H1 (cell line): ENCODE measurements around the gene ATP2A3. TPM values are rescaled to one million over a fixed set of nuclear protein-coding genes. Genes with fewer than 3 reads are reported as not detected.

Source experiments
- KDM5A ChIP-seq: fragments of 200-600 bp; IDR thresholded peaks from 2 replicates; pipeline ENCODE4 v1.7.1; 2012; ENCODE audit warnings: mild to moderate bottlenecking, low read length, inconsistent platforms, mixed read lengths
- NRF1 ChIP-seq: IDR thresholded peaks from 2 replicates; pipeline ENCODE4 v1.6.1; 2011; ENCODE audit warnings: mild to moderate bottlenecking, low read depth, low read length, improper control_type of control experiment
- SP4 ChIP-seq: IDR thresholded peaks from 2 replicates; pipeline ENCODE4 v1.6.1; 2012; ENCODE audit warnings: low read length, inconsistent platforms
- polyA plus RNA-seq, 7 experiments: library from polyadenylated mRNA; depleted of rRNA in 3 of 7; stranded (reverse) in 5 of 7; unstranded in 2 of 7; fragments of >200 nt in 5 of 7; fragments of 200-250 nt in 2 of 7; gene quantifications; 1 replicate in 5 of 7; 2 replicates in 1 of 7; 4 replicates in 1 of 7; pipeline versions ENCODE4 v1.2.1 to v1.2.3, GENCODE V29; 2011 to 2013; ENCODE audit warnings: missing spikeins in 2 of 7, mixed read lengths in 2 of 7
- total RNA-seq: library from RNA; stranded (reverse); fragmentation: NEBNext Ultra II Directional; extraction: Animal tissue kit (Norgen Biotek cat#: 25700); gene quantifications from 2 replicates; pipeline ENCODE4 v1.2.1, GENCODE V29; 2021
- TF ChIP-seq, protein P1 (sequence below): fragments of 300-600 bp; sonication (generic); IDR thresholded peaks from 2 replicates; pipeline ENCODE4 v1.7.1; 2012; ENCODE audit warnings: low read length, moderate library complexity, mild to moderate bottlenecking, inconsistent platforms; ENCODE audit not compliant: insufficient replicate concordance
- TF ChIP-seq, protein P2 (sequence below): IDR thresholded peaks from 2 replicates; pipeline ENCODE4 v1.6.1; 2012; ENCODE audit warnings: inconsistent platforms
- TF ChIP-seq, protein P3 (sequence below): IDR thresholded peaks from 2 replicates; pipeline ENCODE4 v1.6.1; 2011; ENCODE audit warnings: low read length, improper control_type of control experiment

ATP2A3 gene
- total and polyA plus RNA-seq, 2 of the 8 experiments (the other 6 are each of a cell fraction or from before 2014, with no cell fraction given), result 18.4 to 32.5 TPM

DNA sequence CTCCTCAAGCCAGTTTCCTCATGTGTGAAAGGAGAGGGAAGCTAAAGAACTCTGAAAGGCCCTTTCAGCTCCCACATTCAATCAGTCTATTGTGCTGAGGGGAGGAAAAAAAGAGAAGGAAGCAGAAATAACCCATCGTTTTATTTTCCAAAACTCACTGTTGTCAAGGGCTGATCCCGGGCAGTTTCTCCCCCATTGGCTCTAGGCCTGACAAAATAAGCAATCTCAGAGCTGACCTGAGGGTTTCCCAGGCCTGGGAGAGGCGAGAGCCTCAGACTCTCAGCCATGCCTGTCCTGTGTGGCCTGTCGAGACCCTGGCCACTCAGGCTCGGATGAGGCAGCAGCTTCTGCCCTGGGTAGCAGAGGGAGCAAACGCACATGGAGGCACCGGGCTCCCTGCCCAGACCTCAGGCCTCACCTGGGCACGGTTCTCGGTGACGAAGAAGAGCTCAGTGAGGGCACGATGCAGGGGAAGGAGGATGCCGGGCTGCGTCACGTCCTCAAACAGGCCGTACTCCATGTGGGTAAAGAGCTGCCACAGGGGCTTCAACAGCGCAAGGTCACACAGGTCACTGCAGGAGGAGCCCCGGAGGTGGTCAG lies 45.0 kb upstream of the ATP2A3 start (continued):
- TF ChIP-seq, protein P1, sequence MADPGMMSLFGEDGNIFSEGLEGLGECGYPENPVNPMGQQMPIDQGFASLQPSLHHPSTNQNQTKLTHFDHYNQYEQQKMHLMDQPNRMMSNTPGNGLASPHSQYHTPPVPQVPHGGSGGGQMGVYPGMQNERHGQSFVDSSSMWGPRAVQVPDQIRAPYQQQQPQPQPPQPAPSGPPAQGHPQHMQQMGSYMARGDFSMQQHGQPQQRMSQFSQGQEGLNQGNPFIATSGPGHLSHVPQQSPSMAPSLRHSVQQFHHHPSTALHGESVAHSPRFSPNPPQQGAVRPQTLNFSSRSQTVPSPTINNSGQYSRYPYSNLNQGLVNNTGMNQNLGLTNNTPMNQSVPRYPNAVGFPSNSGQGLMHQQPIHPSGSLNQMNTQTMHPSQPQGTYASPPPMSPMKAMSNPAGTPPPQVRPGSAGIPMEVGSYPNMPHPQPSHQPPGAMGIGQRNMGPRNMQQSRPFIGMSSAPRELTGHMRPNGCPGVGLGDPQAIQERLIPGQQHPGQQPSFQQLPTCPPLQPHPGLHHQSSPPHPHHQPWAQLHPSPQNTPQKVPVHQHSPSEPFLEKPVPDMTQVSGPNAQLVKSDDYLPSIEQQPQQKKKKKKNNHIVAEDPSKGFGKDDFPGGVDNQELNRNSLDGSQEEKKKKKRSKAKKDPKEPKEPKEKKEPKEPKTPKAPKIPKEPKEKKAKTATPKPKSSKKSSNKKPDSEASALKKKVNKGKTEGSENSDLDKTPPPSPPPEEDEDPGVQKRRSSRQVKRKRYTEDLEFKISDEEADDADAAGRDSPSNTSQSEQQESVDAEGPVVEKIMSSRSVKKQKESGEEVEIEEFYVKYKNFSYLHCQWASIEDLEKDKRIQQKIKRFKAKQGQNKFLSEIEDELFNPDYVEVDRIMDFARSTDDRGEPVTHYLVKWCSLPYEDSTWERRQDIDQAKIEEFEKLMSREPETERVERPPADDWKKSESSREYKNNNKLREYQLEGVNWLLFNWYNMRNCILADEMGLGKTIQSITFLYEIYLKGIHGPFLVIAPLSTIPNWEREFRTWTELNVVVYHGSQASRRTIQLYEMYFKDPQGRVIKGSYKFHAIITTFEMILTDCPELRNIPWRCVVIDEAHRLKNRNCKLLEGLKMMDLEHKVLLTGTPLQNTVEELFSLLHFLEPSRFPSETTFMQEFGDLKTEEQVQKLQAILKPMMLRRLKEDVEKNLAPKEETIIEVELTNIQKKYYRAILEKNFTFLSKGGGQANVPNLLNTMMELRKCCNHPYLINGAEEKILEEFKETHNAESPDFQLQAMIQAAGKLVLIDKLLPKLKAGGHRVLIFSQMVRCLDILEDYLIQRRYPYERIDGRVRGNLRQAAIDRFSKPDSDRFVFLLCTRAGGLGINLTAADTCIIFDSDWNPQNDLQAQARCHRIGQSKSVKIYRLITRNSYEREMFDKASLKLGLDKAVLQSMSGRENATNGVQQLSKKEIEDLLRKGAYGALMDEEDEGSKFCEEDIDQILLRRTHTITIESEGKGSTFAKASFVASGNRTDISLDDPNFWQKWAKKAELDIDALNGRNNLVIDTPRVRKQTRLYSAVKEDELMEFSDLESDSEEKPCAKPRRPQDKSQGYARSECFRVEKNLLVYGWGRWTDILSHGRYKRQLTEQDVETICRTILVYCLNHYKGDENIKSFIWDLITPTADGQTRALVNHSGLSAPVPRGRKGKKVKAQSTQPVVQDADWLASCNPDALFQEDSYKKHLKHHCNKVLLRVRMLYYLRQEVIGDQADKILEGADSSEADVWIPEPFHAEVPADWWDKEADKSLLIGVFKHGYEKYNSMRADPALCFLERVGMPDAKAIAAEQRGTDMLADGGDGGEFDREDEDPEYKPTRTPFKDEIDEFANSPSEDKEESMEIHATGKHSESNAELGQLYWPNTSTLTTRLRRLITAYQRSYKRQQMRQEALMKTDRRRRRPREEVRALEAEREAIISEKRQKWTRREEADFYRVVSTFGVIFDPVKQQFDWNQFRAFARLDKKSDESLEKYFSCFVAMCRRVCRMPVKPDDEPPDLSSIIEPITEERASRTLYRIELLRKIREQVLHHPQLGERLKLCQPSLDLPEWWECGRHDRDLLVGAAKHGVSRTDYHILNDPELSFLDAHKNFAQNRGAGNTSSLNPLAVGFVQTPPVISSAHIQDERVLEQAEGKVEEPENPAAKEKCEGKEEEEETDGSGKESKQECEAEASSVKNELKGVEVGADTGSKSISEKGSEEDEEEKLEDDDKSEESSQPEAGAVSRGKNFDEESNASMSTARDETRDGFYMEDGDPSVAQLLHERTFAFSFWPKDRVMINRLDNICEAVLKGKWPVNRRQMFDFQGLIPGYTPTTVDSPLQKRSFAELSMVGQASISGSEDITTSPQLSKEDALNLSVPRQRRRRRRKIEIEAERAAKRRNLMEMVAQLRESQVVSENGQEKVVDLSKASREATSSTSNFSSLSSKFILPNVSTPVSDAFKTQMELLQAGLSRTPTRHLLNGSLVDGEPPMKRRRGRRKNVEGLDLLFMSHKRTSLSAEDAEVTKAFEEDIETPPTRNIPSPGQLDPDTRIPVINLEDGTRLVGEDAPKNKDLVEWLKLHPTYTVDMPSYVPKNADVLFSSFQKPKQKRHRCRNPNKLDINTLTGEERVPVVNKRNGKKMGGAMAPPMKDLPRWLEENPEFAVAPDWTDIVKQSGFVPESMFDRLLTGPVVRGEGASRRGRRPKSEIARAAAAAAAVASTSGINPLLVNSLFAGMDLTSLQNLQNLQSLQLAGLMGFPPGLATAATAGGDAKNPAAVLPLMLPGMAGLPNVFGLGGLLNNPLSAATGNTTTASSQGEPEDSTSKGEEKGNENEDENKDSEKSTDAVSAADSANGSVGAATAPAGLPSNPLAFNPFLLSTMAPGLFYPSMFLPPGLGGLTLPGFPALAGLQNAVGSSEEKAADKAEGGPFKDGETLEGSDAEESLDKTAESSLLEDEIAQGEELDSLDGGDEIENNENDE, result no peak
- TF ChIP-seq SP4 (no peak), NRF1 (no peak), KDM5A (no peak)
- TF ChIP-seq, protein P2, sequence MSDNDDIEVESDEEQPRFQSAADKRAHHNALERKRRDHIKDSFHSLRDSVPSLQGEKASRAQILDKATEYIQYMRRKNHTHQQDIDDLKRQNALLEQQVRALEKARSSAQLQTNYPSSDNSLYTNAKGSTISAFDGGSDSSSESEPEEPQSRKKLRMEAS, result no peak
- TF ChIP-seq, protein P3, sequence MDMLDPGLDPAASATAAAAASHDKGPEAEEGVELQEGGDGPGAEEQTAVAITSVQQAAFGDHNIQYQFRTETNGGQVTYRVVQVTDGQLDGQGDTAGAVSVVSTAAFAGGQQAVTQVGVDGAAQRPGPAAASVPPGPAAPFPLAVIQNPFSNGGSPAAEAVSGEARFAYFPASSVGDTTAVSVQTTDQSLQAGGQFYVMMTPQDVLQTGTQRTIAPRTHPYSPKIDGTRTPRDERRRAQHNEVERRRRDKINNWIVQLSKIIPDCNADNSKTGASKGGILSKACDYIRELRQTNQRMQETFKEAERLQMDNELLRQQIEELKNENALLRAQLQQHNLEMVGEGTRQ, result no peak
